HEK293 (cell line): Measurements from ENCODE around the gene ANKRD13A.

ENCODE experiments used
- CTCF ChIA-PET: fragments of 350-600 bp; formaldehyde crosslinking; extraction: SDS; loops from one replicate; lab custom pipeline; 2021; ENCODE audit warnings: antibody characterized with exemption; lab: Yijun Ruan, JAX
- POLR2A ChIA-PET: fragments of 300-600 bp; formaldehyde crosslinking; extraction: SDS; loops from one replicate; lab custom pipeline; 2020; ENCODE audit warnings: antibody characterized with exemption, inconsistent platforms; lab: Yijun Ruan, JAX
- H3K27ac ChIP-seq: fragments of 200-500 bp; sonication (Bioruptor generic); 2 replicates; pipeline ENCODE4 v1.5.1; 2014; ENCODE audit warnings: low read depth, low read length, control low read depth, inconsistent platforms; ENCODE audit errors: extremely low read depth
- H3K36me3 ChIP-seq, 2 experiments: fragments of 200-500 bp in 1 of 2; sonication (Bioruptor generic) in 1 of 2; 1 replicate in 1 of 2; 2 replicates in 1 of 2; pipeline ENCODE4 v1.5.1; 2014 to 2017; ENCODE audit warnings: inconsistent platforms in 2 of 2, low read length in 2 of 2; ENCODE audit not compliant: control insufficient read depth in 2 of 2, insufficient read depth in 1 of 2
- H3K4me1 ChIP-seq: fragments of 200-500 bp; sonication (Bioruptor generic); 2 replicates; pipeline ENCODE4 v1.5.1; 2014; ENCODE audit warnings: mild to moderate bottlenecking, low read length, inconsistent platforms; ENCODE audit not compliant: control insufficient read depth, insufficient read depth
- H3K4me3 ChIP-seq: 2 replicates; pipeline ENCODE4 v1.5.1; 2011; ENCODE audit warnings: low read depth, mild to moderate bottlenecking, control low read depth, low read length, moderate library complexity
- H3K9me3 ChIP-seq: fragments of 200-500 bp; sonication (Bioruptor generic); 2 replicates; pipeline ENCODE4 v1.5.1; 2014; ENCODE audit warnings: low read depth, low read length, inconsistent platforms; ENCODE audit not compliant: control insufficient read depth, insufficient read depth
- AEBP2 ChIP-seq: fragments of 450-650 bp; formaldehyde crosslinking; IDR thresholded peaks from 2 replicates; pipeline ENCODE4 v1.5.1; 2016; ENCODE audit warnings: missing biosample characterization, missing genetic modification characterization, borderline replicate concordance
- ELK4 ChIP-seq: IDR thresholded peaks from 2 replicates; pipeline ENCODE4 v1.6.1; 2011; ENCODE audit warnings: mild to moderate bottlenecking, low read depth, low read length, borderline replicate concordance
- HOXD13 ChIP-seq: sonication (generic); formaldehyde crosslinking; IDR thresholded peaks from 2 replicates; pipeline ENCODE4 v1.8.0; 2022; ENCODE audit warnings: missing genetic modification reagents, borderline replicate concordance
- PATZ1 ChIP-seq: fragments of 450-650 bp; formaldehyde crosslinking; IDR thresholded peaks from 2 replicates; pipeline ENCODE4 v1.5.1; 2016; ENCODE audit warnings: missing biosample characterization, missing genetic modification characterization
- RBAK ChIP-seq: fragments of 450-650 bp; formaldehyde crosslinking; IDR thresholded peaks from 2 replicates; pipeline ENCODE4 v1.5.1; 2016; ENCODE audit warnings: missing biosample characterization, missing genetic modification characterization
- TCF7L2 ChIP-seq: IDR thresholded peaks from 2 replicates; pipeline ENCODE4 v1.6.1; 2011; ENCODE audit warnings: low read depth, mild to moderate bottlenecking, inconsistent platforms, low read length, moderate library complexity, borderline replicate concordance
- ZFP69B ChIP-seq: fragments of 450-650 bp; formaldehyde crosslinking; IDR thresholded peaks from 2 replicates; pipeline ENCODE4 v1.5.1; 2016; ENCODE audit warnings: missing biosample characterization, missing genetic modification characterization
- ZNF140 ChIP-seq: fragments of 450-650 bp; formaldehyde crosslinking; IDR thresholded peaks from 2 replicates; pipeline ENCODE4 v1.5.1; 2016; ENCODE audit warnings: missing biosample characterization, missing genetic modification characterization
- ZNF18 ChIP-seq: fragments of 450-650 bp; formaldehyde crosslinking; IDR thresholded peaks from 2 replicates; pipeline ENCODE4 v1.5.1; 2016; ENCODE audit warnings: missing biosample characterization, missing genetic modification characterization
- ZNF223 ChIP-seq: fragments of 450-650 bp; formaldehyde crosslinking; IDR thresholded peaks from 2 replicates; pipeline ENCODE4 v1.5.1; 2016; ENCODE audit warnings: missing biosample characterization, missing genetic modification characterization
- ZNF24 ChIP-seq: fragments of 450-650 bp; formaldehyde crosslinking; IDR thresholded peaks from 2 replicates; pipeline ENCODE4 v1.5.1; 2016; ENCODE audit warnings: missing biosample characterization, missing genetic modification characterization
- ZNF26 ChIP-seq: fragments of 450-650 bp; formaldehyde crosslinking; IDR thresholded peaks from 2 replicates; pipeline ENCODE4 v1.5.1; 2016; ENCODE audit warnings: missing biosample characterization, missing genetic modification characterization
- ZNF274 ChIP-seq, 2 experiments: fragments of 200-500 bp in 1 of 2; fragments of 450-650 bp in 1 of 2; sonication (Bioruptor generic) in 1 of 2; formaldehyde crosslinking in 1 of 2; IDR thresholded peaks; 2 replicates each; pipeline versions ENCODE4 v1.5.1 to v1.6.1; 2014 to 2016; ENCODE audit warnings: borderline replicate concordance in 1 of 2, inconsistent platforms in 1 of 2, low read length in 1 of 2, missing biosample characterization in 1 of 2, missing genetic modification characterization in 1 of 2
- ZNF394 ChIP-seq: fragments of 450-650 bp; formaldehyde crosslinking; IDR thresholded peaks from 2 replicates; pipeline ENCODE4 v1.5.1; 2016; ENCODE audit warnings: missing biosample characterization, missing genetic modification characterization, mild to moderate bottlenecking, moderate library complexity, borderline replicate concordance
- ZNF529 ChIP-seq: fragments of 450-650 bp; formaldehyde crosslinking; IDR thresholded peaks from 2 replicates; pipeline ENCODE4 v1.5.1; 2017; ENCODE audit warnings: missing genetic modification characterization, missing biosample characterization; ENCODE audit not compliant: insufficient replicate concordance
- ZNF580 ChIP-seq: fragments of 450-650 bp; formaldehyde crosslinking; IDR thresholded peaks from 2 replicates; pipeline ENCODE4 v1.5.1; 2016; ENCODE audit warnings: missing biosample characterization, missing genetic modification characterization
- ZNF692 ChIP-seq: fragments of 450-650 bp; formaldehyde crosslinking; IDR thresholded peaks from 2 replicates; pipeline ENCODE4 v1.5.1; 2016; ENCODE audit warnings: missing biosample characterization, missing genetic modification characterization
- ZNF701 ChIP-seq: fragments of 450-650 bp; formaldehyde crosslinking; IDR thresholded peaks from 2 replicates; pipeline ENCODE4 v1.5.1; 2016; ENCODE audit warnings: missing biosample characterization, missing genetic modification characterization
- ZNF791 ChIP-seq: fragments of 450-650 bp; formaldehyde crosslinking; IDR thresholded peaks from 2 replicates; pipeline ENCODE4 v1.5.1; 2016; ENCODE audit warnings: missing biosample characterization, missing genetic modification characterization
- ZNF837 ChIP-seq: fragments of 450-650 bp; formaldehyde crosslinking; IDR thresholded peaks from 2 replicates; pipeline ENCODE4 v1.5.1; 2016; ENCODE audit warnings: missing biosample characterization, missing genetic modification characterization
- ZSCAN30 ChIP-seq: fragments of 450-650 bp; IDR thresholded peaks from 2 replicates; pipeline ENCODE4 v1.5.1; 2018; ENCODE audit warnings: missing biosample characterization, mild to moderate bottlenecking, missing genetic modification characterization, moderate library complexity

ANKRD13A gene

GRCh38 chr12:110005319-110005973 is 6.2 kb downstream of the ANKRD13A start:
- no peaks in the 10 kb centered on the region for H3K9me3 ChIP-seq
- ChIA-PET POLR2A (no interaction called here), CTCF (interaction anchor here (0.6 kb wide), 1 partner anchor 12 kb away, joined by 3 read pairs; no protein-coding TSS in a partner anchor)
- H3K27ac ChIP-seq: no peak overlapping the region
- H3K4me1 ChIP-seq: no peaks in the 10 kb centered on the region
- no peak overlapping the region for H3K4me3 ChIP-seq
- peaks cover 0 to 10% of the 10 kb centered on the region in 2 experiments; a peak in 1 of 3 replicates for H3K36me3 ChIP-seq
- TF ChIP-seq ZNF837 (no peak), HOXD13 (CRISPR knock-in tag) (no peak), ZNF692 (tag by site-specific recombination) (no peak), TCF7L2 (no peak), ZNF274 (IDR thresholded peaks at IDR 0.05; ENCODE audit: low read length) (no peak), ZNF274 (tag by site-specific recombination; IDR thresholded peaks at IDR 0.05; ENCODE audit: borderline replicate concordance) (no peak), ZNF223 (tag by site-specific recombination) (no peak), ZNF394 (tag by site-specific recombination) (no peak), ZNF529 (tag by site-specific recombination) (no peak)
- TF ChIP-seq, all 188 proteins: peak for 0

- no peak overlapping the region for H3K27ac ChIP-seq
- no peaks in the 10 kb centered on the region for H3K4me1 ChIP-seq
- H3K36me3 ChIP-seq: peaks cover 0 to 10% of the 10 kb centered on the region in 2 experiments; a peak in 1 of 3 replicates
- no peaks in the 10 kb centered on the region for H3K9me3 ChIP-seq
- TF ChIP-seq RBAK (tag by site-specific recombination) (no peak), AEBP2 (tag by site-specific recombination) (no peak), ZSCAN30 (tag by site-specific recombination) (no peak), ZNF580 (tag by site-specific recombination) (no peak), PATZ1 (tag by site-specific recombination) (no peak), ZNF701 (tag by site-specific recombination) (no peak), ZNF26 (no peak), ZNF791 (tag by site-specific recombination) (no peak), ZNF24 (tag by site-specific recombination) (no peak), ZNF140 (no peak), ZFP69B (tag by site-specific recombination) (no peak), ELK4 (no peak), ZNF18 (tag by site-specific recombination) (no peak)
- ChIA-PET CTCF (no interaction called here), POLR2A (no interaction called here)
- no peak overlapping the region for H3K4me3 ChIP-seq
Measured at GRCh38 chr12:110006115-110006514, 6.9 kb downstream of the ANKRD13A start.
